ENCODE data around the gene PRR29. TPM values are rescaled to one million over a fixed set of nuclear protein-coding genes. Genes with fewer than 3 reads are reported as not detected.

Gene PRR29
- total RNA-seq, result 1 to 10 TPM in 1 of 4 donors, under 1 TPM in 2, not detected in 1; 0.23 to 1.1 (median 0.57) TPM

DNA sequence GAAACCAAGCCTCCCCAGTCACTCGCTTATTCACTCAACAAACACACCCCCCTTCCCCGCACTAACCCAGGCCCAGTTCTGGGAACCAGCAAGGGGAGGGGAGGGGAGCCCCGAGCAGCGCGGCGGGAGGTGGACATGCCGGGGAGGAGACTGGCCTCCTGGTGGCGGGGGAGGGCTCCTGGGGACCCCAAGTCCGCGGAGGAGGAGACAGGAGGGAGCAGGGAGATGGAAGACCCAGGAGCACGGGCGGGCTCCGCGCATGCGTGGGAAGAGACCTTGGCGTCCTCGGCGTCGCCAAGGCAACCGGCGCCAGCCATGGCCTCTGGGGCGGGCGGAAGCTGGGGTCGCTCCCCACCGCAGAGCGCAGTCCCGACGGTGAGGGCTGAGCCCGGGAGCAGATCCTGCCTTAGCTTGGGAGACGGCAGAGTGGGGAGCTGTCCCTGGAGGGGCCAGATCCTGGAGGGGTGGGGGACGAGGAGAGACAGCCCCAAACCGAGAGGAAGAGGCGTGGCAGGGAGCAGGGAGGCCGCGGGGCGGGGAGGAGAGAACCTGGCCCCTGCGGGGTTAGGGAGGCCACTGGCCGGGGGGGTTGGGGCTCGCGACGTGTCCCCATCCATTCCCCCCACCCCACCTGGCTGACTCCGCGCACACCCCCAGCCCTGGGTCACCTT is at the start of gene PRR29:
PRR29 (plus strand) TSS at position 302 of the 671 bp plus-strand sequence; CDS start at position 316, 14 bp downstream.
- H3K9me3 ChIP-seq, result no peaks in the 10 kb centered on the region
- peaks cover 0 to 19% (median 17%) of the 10 kb centered on the region in 3 donors for H3K4me1 ChIP-seq
- peak within 1 kb of the TSS; percentile 17 to 57 for H3K4me3 ChIP-seq
- peaks cover 69% of the 10 kb centered on the region for H3K27me3 ChIP-seq
- peak within 1 kb of the TSS in 3 of 4 donors; percentile 4 to 42 (median 12) for H3K27ac ChIP-seq
- ATAC-seq, result peak; percentile 48
- 7% methylated on average over 3 of the region's 43 CpGs; no CpG with 5 or more reads in 1 of the 2 donors for WGBS, 2 donors (ENCODE audit: low coverage in 1 of 2)
- no peaks in the 10 kb centered on the region for H3K36me3 ChIP-seq
- TF ChIP-seq POLR2AphosphoS5 (IDR thresholded peaks at IDR 0.05) (no peak), EP300 (IDR thresholded peaks at IDR 0.05) (no peak), POLR2A (IDR thresholded peaks at IDR 0.05) (no peak)
- TF ChIP-seq, protein P1, sequence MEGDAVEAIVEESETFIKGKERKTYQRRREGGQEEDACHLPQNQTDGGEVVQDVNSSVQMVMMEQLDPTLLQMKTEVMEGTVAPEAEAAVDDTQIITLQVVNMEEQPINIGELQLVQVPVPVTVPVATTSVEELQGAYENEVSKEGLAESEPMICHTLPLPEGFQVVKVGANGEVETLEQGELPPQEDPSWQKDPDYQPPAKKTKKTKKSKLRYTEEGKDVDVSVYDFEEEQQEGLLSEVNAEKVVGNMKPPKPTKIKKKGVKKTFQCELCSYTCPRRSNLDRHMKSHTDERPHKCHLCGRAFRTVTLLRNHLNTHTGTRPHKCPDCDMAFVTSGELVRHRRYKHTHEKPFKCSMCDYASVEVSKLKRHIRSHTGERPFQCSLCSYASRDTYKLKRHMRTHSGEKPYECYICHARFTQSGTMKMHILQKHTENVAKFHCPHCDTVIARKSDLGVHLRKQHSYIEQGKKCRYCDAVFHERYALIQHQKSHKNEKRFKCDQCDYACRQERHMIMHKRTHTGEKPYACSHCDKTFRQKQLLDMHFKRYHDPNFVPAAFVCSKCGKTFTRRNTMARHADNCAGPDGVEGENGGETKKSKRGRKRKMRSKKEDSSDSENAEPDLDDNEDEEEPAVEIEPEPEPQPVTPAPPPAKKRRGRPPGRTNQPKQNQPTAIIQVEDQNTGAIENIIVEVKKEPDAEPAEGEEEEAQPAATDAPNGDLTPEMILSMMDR (IDR thresholded peaks at IDR 0.05), result no peak

DNA sequence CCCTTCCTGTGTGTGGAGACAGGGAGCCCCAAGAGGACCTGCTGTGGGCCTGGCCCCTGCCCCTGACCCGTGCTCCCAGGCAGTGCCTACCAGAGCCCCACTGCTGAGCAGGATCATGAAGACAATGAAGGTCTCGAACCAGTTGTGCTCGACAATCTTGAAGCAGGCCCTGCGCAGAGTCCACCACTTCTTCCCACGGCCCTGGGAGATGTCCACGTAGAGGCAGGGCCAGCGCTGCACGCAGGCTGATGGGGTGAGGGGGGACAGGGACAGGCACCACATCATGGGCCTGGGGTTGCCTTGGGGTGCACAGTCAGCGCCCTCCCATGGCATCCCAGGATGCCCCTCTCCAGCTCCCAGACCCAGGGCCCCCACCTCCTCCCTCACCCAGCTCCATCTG is 49.6 kb upstream of the PRR29 start:
- TF ChIP-seq POLR2AphosphoS5 (IDR thresholded peaks at IDR 0.05) (no peak), EP300 (IDR thresholded peaks at IDR 0.05) (no peak), POLR2A (IDR thresholded peaks at IDR 0.05) (no peak)
- TF ChIP-seq, protein P1 (IDR thresholded peaks at IDR 0.05), result no peak
- Histone ChIP-seq H3K9me3 (no peaks in the 10 kb centered on the region), H3K4me1 (no peaks in the 10 kb centered on the region), H3K36me3 (no peaks in the 10 kb centered on the region), H3K27ac (no peak overlapping the region), H3K27me3 (peaks cover 51% of the 10 kb centered on the region), H3K4me3 (no peak overlapping the region)
- ATAC-seq, result no peak
- 80% methylated on average over 1 of the region's 9 CpGs; no CpG with 5 or more reads in 1 of the 2 donors for WGBS, 2 donors (ENCODE audit: low coverage in 1 of 2)

DNA sequence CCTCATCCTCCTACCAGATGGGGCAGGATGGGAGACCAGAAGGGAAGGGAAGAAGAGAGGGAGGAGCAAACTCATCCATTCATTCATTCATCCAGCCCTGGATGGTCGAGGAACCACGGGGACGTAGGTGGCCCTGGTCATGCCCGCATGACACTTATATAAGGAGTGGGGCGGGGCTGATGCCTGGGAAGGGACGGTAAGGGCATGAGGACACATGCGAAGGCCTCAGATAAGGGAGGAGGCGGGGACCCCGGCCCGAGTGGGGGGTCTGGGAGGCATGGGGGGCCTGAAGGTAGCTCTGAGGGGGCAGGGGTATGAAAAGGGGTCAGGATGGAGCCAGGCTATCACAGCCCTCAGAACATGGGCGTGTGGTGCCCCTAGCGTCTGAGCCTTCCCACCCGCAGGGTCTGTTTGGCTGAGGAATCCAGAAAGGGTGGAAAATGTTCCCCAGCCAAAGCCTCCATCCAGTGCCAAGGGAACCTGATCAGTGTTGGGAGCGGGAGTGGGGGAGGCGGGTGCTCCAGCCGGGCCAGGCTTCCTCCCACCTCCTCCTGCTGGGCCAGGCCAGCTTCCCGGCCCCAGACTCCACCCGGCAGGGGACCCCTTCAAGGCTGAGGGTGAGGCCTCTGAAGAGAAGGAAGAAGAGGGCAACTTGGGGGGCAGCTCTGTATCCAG is 48.4 kb upstream of the PRR29 start:
- H3K27ac ChIP-seq, result no peak overlapping the region
- peaks cover 51% of the 10 kb centered on the region for H3K27me3 ChIP-seq
- H3K4me1 ChIP-seq, result no peaks in the 10 kb centered on the region
- H3K9me3 ChIP-seq, result no peaks in the 10 kb centered on the region
- WGBS, 2 donors (ENCODE audit: low coverage in 1 of 2), result no CpG with 5 or more reads among the region's 18 CpGs
- no peak for ATAC-seq
- TF ChIP-seq POLR2AphosphoS5 (IDR thresholded peaks at IDR 0.05) (no peak), EP300 (IDR thresholded peaks at IDR 0.05) (no peak), POLR2A (IDR thresholded peaks at IDR 0.05) (no peak)
- TF ChIP-seq, protein P1 (IDR thresholded peaks at IDR 0.05), result no peak
- no peak overlapping the region for H3K4me3 ChIP-seq
- no peaks in the 10 kb centered on the region for H3K36me3 ChIP-seq

DNA sequence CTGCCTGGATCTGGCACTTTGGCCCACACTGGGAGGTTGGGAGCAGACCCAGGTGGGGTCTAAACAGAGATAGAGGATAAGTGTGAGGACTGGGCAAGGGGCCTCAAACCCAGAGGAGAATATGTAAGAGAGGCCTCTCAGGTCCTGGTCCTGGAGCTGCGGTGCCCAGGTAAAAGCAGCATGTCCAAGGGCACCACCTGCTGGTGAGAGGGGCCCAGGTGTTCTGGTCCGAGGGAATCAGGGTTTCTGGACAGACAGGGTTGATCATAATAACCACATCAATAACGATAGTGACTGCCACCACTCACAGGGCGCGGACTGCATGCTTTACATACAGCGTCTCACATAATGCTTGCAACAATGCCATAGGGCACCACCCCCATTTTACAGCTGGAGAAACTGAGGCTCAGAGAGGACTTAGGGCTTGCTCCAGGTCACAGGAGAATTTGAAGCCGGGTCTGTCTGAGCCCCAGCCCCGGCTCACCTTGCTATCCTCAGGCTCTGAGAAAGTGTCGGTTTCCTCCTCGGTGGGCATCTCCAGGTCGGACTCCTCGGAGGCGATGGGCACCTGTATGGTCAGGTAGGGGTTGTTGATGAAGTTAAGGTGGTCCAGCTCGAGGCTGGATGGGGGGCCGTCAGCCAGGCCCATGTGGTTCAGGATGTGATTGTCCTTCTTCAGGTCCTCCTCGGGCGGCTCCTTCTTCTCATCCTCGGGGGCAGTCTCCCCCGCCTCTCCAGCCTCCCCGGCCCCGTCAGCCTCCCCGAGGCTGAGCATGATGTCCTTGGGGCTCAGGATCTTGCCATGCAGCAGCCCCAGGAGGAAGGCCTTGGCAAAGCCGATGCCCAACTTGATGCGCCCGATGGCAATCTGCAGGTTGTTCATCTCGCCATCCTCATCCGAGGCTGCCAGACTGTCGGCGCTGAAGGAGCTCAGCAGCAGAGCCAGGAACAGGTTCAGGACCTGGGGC is 46.9 kb upstream of the PRR29 start:
- no peaks in the 10 kb centered on the region for H3K9me3 ChIP-seq
- 83 to 89% methylated on average over 6 to 7 of the region's 29 CpGs for WGBS, 2 donors (ENCODE audit: low coverage in 1 of 2)
- peaks cover 51% of the 10 kb centered on the region for H3K27me3 ChIP-seq
- TF ChIP-seq POLR2AphosphoS5 (IDR thresholded peaks at IDR 0.05), result no peak
- no peak for TF ChIP-seq POLR2A (IDR thresholded peaks at IDR 0.05)
- TF ChIP-seq, protein P1 (IDR thresholded peaks at IDR 0.05), result no peak
- TF ChIP-seq EP300 (IDR thresholded peaks at IDR 0.05), result no peak
- no peaks in the 10 kb centered on the region for H3K4me1 ChIP-seq
- ATAC-seq, result no peak
- no peak overlapping the region for H3K4me3 ChIP-seq
- no peaks in the 10 kb centered on the region for H3K36me3 ChIP-seq
- no peak overlapping the region for H3K27ac ChIP-seq
